B cell (primary cell): ENCODE data around the gene DTL. TPM values are rescaled to one million over a fixed set of nuclear protein-coding genes. Genes with fewer than 3 reads are reported as not detected.

ENCODE experiments used
- ATAC-seq: fragments of 200-7000 bp; cut with Tn5 transposase; one replicate; pipeline ENCODE4 v1.10.0; 2021; ENCODE audit warnings: low read depth, mild to moderate bottlenecking, moderate number of reproducible peaks, moderate library complexity
- CTCF ChIA-PET: fragments of 350-600 bp; sonication (Branson Sonifier 250); formaldehyde crosslinking; loops from one replicate; lab custom pipeline; 2021; ENCODE audit warnings: antibody characterized with exemption, inconsistent platforms; lab: Charles Lee
- POLR2A ChIA-PET: fragments of 350-600 bp; sonication (Branson Sonifier 250); formaldehyde crosslinking; loops from one replicate; lab custom pipeline; 2021; ENCODE audit warnings: antibody characterized with exemption; lab: Charles Lee
- DNase-seq: peaks from one replicate; pipeline ENCODE4 v3.0.0; 2013
- H2AFZ ChIP-seq: 2 replicates; pipeline ENCODE4 v1.6.1; 2012; ENCODE audit warnings: mild to moderate bottlenecking, low read depth, low read length; ENCODE audit not compliant: insufficient read depth, poor library complexity, severe bottlenecking
- H3K27ac ChIP-seq, 2 donors: 1 replicate in 1 of 2; 2 replicates in 1 of 2; pipeline ENCODE4 v1.5.1; 2012 to 2013; ENCODE audit warnings: low read length in 2 of 2, mild to moderate bottlenecking in 2 of 2, moderate library complexity in 1 of 2
- H3K27me3 ChIP-seq, 4 experiments: fragments of 200-600 bp in 1 of 4; sonication (generic) in 1 of 4; replicated peaks in 1 of 4; 1 replicate in 2 of 4; 2 replicates in 2 of 4; pipeline versions ENCODE4 v1.6.1 to v1.7.0; 2013 to 2016; ENCODE audit warnings: low read length in 3 of 4, mild to moderate bottlenecking in 2 of 4, mixed read lengths in 1 of 4, moderate library complexity in 1 of 4; ENCODE audit not compliant: insufficient read depth in 4 of 4, control insufficient read depth in 3 of 4; ENCODE audit errors: control extremely low read depth in 1 of 4
- H3K36me3 ChIP-seq, 2 experiments: replicated peaks in 1 of 2; 1 replicate in 1 of 2; 2 replicates in 1 of 2; pipeline versions ENCODE4 v1.6.1 to v1.7.1; 2013; ENCODE audit warnings: low read length in 1 of 2; ENCODE audit not compliant: insufficient read depth in 2 of 2, control insufficient read depth in 1 of 2; ENCODE audit errors: control extremely low read depth in 1 of 2, extremely low read depth in 1 of 2
- H3K4me1 ChIP-seq, 2 donors: fragments of 200-600 bp in 1 of 2; sonication (generic) in 1 of 2; 1 replicate in 1 of 2; 2 replicates in 1 of 2; pipeline versions ENCODE4 v1.5.1 to v1.6.1; 2013 to 2017; ENCODE audit warnings: low read length in 2 of 2; ENCODE audit not compliant: control insufficient read depth in 2 of 2, insufficient read depth in 2 of 2
- H3K4me2 ChIP-seq: replicated peaks from 2 replicates; pipeline ENCODE3; 2012; ENCODE audit warnings: mild to moderate bottlenecking, low read depth, low read length; ENCODE audit not compliant: poor library complexity, severe bottlenecking
- H3K4me3 ChIP-seq, 5 experiments: fragments of 200-600 bp in 1 of 5; sonication (generic) in 1 of 5; 1 replicate in 3 of 5; 2 replicates in 2 of 5; pipeline versions ENCODE4 v1.5.1 to v1.7.0; 2011 to 2016; ENCODE audit warnings: low read length in 4 of 5, mild to moderate bottlenecking in 4 of 5, low read depth in 2 of 5, control low read depth in 1 of 5, moderate library complexity in 1 of 5; ENCODE audit not compliant: insufficient read depth in 1 of 5; ENCODE audit errors: control extremely low read depth in 1 of 5, extremely low read depth in 1 of 5
- H3K79me2 ChIP-seq: fragments of 200-600 bp; sonication (generic); one replicate; pipeline ENCODE4 v1.6.0; 2016; ENCODE audit warnings: low read length; ENCODE audit not compliant: control insufficient read depth, insufficient read depth
- H3K9ac ChIP-seq: fragments of 200-600 bp; sonication (generic); 2 replicates; pipeline ENCODE4 v1.6.1; 2017; ENCODE audit warnings: mild to moderate bottlenecking, low read length, moderate library complexity
- H3K9me3 ChIP-seq, 3 donors: one replicate each; pipeline versions ENCODE4 v1.6.1 to v1.7.1; 2013; ENCODE audit warnings: low read length in 2 of 3; ENCODE audit not compliant: control insufficient read depth in 2 of 3, insufficient read depth in 1 of 3; ENCODE audit errors: control extremely low read depth in 1 of 3
- H4K20me1 ChIP-seq: 2 replicates; pipeline ENCODE4 v1.6.0; 2012; ENCODE audit warnings: mild to moderate bottlenecking, low read length; ENCODE audit not compliant: insufficient read depth, control insufficient read depth, poor library complexity, severe bottlenecking
- H3K27ac Mint-ChIP-seq: one replicate; pipeline ENCODE4 v1.8.0; 2021; ENCODE audit warnings: mixed read lengths
- H3K27me3 Mint-ChIP-seq: one replicate; pipeline ENCODE4 v1.8.0; 2021; ENCODE audit warnings: mixed read lengths
- H3K4me1 Mint-ChIP-seq: one replicate; pipeline ENCODE4 v1.8.0; 2021; ENCODE audit warnings: mixed read lengths
- H3K4me3 Mint-ChIP-seq: one replicate; pipeline ENCODE4 v1.8.0; 2021; ENCODE audit warnings: mixed read lengths
- H3K9me3 Mint-ChIP-seq: one replicate; pipeline ENCODE4 v1.8.0; 2022; ENCODE audit warnings: mixed read lengths; ENCODE audit not compliant: insufficient read depth
- CTCF ChIP-seq: fragments of 200-600 bp; IDR thresholded peaks from one replicate; pipeline ENCODE4 v1.8.0; 2022; ENCODE audit warnings: antibody characterized with exemption, mild to moderate bottlenecking
- EZH2 ChIP-seq: IDR thresholded peaks from 2 replicates; pipeline ENCODE4 v1.6.1; 2012; ENCODE audit warnings: borderline replicate concordance, low read depth, mild to moderate bottlenecking, moderate library complexity, low read length; ENCODE audit not compliant: insufficient read depth, poor library complexity, severe bottlenecking
- WGBS: methylation state at CpG from one replicate; pipeline ENCODE4 v1.1.5; 2013; ENCODE audit warnings: missing lambda C conversion rate; ENCODE audit not compliant: insufficient coverage; 5-methylcytosine and 5-hydroxymethylcytosine counted together
- intact Hi-C: fragments of 100-400 bp; cut with micrococcal nuclease; formaldehyde crosslinking; loops from one replicate; pipeline ENCODE4 v1.10.0; 2022
- polyA plus RNA-seq: library from polyadenylated mRNA; depleted of rRNA; stranded (reverse); fragments of >200 nt; gene quantifications from 2 replicates; pipeline ENCODE4 v1.2.3, GENCODE V29; 2012
- total RNA-seq, 2 donors: library from RNA; stranded (reverse); fragments of 120-200 nt in 1 of 2; gene quantifications; 1 replicate in 1 of 2; 2 replicates in 1 of 2; pipeline versions ENCODE4 v1.2.3 to v1.2.4, GENCODE V29; 2013 to 2022

Gene DTL
- total and polyA plus RNA-seq, 2 donors (not counting 1 experiment from before 2014, with no cell fraction given), result 0.37 to 0.39 TPM

- Histone ChIP-seq H3K9ac (no peak overlapping the region), H3K4me1 (no peaks in the 10 kb centered on the region), H3K9me3 (no peaks in the 10 kb centered on the region), H3K79me2 (no peaks in the 10 kb centered on the region), H3K4me3 (no peak overlapping the region), H2AFZ (no peak overlapping the region), H4K20me1 (no peaks in the 10 kb centered on the region), H3K27ac (no peak overlapping the region), H3K27me3 (no peaks in the 10 kb centered on the region), H3K36me3 (no peaks in the 10 kb centered on the region), H3K4me2 (no peak overlapping the region)
- peaks cover 2% of the 10 kb centered on the region for H3K4me1 Mint-ChIP-seq
- H3K4me3 Mint-ChIP-seq, result no peak overlapping the region
- intact Hi-C loops, result no loop called here
- DNase-seq, result no peak
- 100% methylated on average over 1 of the region's 4 CpGs for WGBS
- no peak overlapping the region for H3K27ac Mint-ChIP-seq
- TF ChIP-seq EZH2 (no peak), CTCF (no peak)
- ATAC-seq, result no peak
- peaks cover 3% of the 10 kb centered on the region for H3K27me3 Mint-ChIP-seq
- ChIA-PET POLR2A (no interaction called here), CTCF (no interaction called here)
- no peaks in the 10 kb centered on the region for H3K9me3 Mint-ChIP-seq
Observed at GRCh38 chr1:212149566-212149965, 114.0 kb downstream of the DTL start.

GRCh38 chr1:212152308-212152693 lies 116.8 kb downstream of the DTL start:
- no peak for TF ChIP-seq EZH2
- no peak for TF ChIP-seq CTCF
- Histone ChIP-seq H3K27me3 (no peaks in the 10 kb centered on the region), H3K4me2 (no peak overlapping the region), H3K79me2 (no peaks in the 10 kb centered on the region), H3K27ac (no peak overlapping the region), H3K9me3 (no peaks in the 10 kb centered on the region), H4K20me1 (no peaks in the 10 kb centered on the region), H3K9ac (no peak overlapping the region), H3K4me1 (no peaks in the 10 kb centered on the region), H3K4me3 (no peak overlapping the region), H2AFZ (no peak overlapping the region), H3K36me3 (no peaks in the 10 kb centered on the region)
- peaks cover 3% of the 10 kb centered on the region for H3K27me3 Mint-ChIP-seq
- intact Hi-C loops, result no loop called here
- WGBS, result 19% methylated on average over 2 of the region's 2 CpGs
- no peaks in the 10 kb centered on the region for H3K9me3 Mint-ChIP-seq
- POLR2A ChIA-PET, result no interaction called here
- CTCF ChIA-PET, result interaction anchor here (0.7 to 1.1 kb wide), 2 partner anchors 11 to 1218 kb away, joined by 3 to 4 read pairs; no protein-coding TSS in a partner anchor
- DNase-seq (no peak), ATAC-seq (no peak)
- no peaks in the 10 kb centered on the region for H3K4me1 Mint-ChIP-seq
- no peak overlapping the region for H3K27ac Mint-ChIP-seq
- H3K4me3 Mint-ChIP-seq, result no peak overlapping the region
